MG63 (cell line): ENCODE data around the gene ZNRF3. TPM values are rescaled to one million over a fixed set of nuclear protein-coding genes. Genes with fewer than 3 reads are reported as not detected.

Experiments
- total RNA-seq: library from RNA; depleted of rRNA; stranded (reverse); fragments of >200 nt; shearing (Covaris generic); gene quantifications from 2 replicates; pipeline ENCODE4 v1.2.3, GENCODE V29; 2014; ENCODE audit warnings: low replicate concordance; rRNA removed

The ZNRF3 gene
- total RNA-seq, 1 experiment from 2014 or later = 2.1 TPM

Other genes starting within 250 kb of the ZNRF3 start
- 2.9 and 3.1 TPM in 2 replicates for gene TTC28, start 203.7 kb upstream of the ZNRF3 start, total RNA-seq
- 38.6 and 51.8 TPM in 2 replicates for gene CHEK2, start 141.8 kb upstream of the ZNRF3 start, total RNA-seq
- gene HSCB, start 141.5 kb upstream of the ZNRF3 start, total RNA-seq = 16.2 and 17.8 TPM in 2 replicates
- gene CCDC117, start 110.9 kb upstream of the ZNRF3 start, total RNA-seq = 25.4 and 32.4 TPM in 2 replicates
- 222 and 245 TPM in 2 replicates for gene XBP1, start 83.0 kb upstream of the ZNRF3 start, total RNA-seq
- not detected in 2 replicates for gene C22orf31, start 178.3 kb downstream of the ZNRF3 start, total RNA-seq
- 2.4 and 6.1 TPM in 2 replicates for gene KREMEN1, start 189.5 kb downstream of the ZNRF3 start, total RNA-seq